Measurements from ENCODE around the gene CDRT15. TPM values are rescaled to one million over a fixed set of nuclear protein-coding genes. Genes with fewer than 3 reads are reported as not detected.
"Not testable (repeated sequence)": the region's sequence is repeated elsewhere in the genome, so short reads cannot be mapped to it uniquely, and the experiment has no call there.

Gene CDRT15
- total RNA-seq, 4 donors from 2014 or later = not detected

DNA sequence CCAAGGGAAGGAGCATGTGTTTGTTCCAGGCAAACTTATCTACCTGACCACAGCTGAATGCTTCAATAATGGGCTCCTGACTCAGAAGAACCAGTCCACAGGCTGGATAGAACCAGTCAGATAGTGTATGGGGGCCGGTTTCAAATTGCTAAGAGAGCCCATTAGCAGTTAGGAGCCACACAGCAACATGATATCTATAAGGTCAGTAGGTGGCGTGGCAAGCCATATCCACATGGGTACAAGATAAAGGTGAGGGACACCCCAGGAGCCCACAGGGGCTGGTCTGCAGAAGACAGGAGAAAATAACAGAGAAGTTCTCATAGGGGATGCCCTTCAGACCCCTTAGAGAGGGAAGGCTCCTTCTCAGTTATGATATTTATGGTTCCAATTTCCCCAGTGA lies 31.6 kb upstream of the CDRT15 start:
- Histone ChIP-seq H3K27me3 (peaks cover 0 to 20% (median 0%) of the 10 kb centered on the region in 4 donors), H3K27ac (no peak overlapping the region), H3K9me3 (no peaks in the 10 kb centered on the region), H3K4me1 (no peaks in the 10 kb centered on the region), H3K36me3 (no peaks in the 10 kb centered on the region), H3K4me3 (no peak overlapping the region)
- no peak for DNase-seq
- WGBS, 2 donors = 57 to 83% methylated on average over 2 of the region's 2 CpGs
- intact Hi-C loops (cut with DNase I) = no loop called here
- TF ChIP-seq POLR2A (IDR thresholded peaks at IDR 0.05) = no peak
- TF ChIP-seq, protein P1, sequence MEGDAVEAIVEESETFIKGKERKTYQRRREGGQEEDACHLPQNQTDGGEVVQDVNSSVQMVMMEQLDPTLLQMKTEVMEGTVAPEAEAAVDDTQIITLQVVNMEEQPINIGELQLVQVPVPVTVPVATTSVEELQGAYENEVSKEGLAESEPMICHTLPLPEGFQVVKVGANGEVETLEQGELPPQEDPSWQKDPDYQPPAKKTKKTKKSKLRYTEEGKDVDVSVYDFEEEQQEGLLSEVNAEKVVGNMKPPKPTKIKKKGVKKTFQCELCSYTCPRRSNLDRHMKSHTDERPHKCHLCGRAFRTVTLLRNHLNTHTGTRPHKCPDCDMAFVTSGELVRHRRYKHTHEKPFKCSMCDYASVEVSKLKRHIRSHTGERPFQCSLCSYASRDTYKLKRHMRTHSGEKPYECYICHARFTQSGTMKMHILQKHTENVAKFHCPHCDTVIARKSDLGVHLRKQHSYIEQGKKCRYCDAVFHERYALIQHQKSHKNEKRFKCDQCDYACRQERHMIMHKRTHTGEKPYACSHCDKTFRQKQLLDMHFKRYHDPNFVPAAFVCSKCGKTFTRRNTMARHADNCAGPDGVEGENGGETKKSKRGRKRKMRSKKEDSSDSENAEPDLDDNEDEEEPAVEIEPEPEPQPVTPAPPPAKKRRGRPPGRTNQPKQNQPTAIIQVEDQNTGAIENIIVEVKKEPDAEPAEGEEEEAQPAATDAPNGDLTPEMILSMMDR (IDR thresholded peaks at IDR 0.05) = no peak

DNA sequence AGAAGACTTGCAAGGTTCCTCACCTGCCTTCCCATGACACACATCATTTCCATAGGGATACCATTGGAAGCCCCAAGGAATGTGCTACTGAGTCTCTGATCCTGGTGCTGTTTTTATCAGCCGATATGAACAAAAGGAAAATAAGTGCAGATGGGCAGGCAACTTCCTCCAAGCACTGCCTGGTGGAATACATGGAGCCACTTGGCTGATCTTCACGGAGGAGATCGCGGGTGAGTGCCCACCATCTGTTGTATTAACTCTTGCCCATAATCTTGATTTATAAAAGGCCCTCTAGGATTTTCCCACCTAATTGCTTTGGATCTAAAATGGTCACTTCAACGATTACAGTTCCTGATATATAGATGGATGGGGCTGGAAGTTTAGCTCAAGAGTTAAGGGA lies 24.7 kb upstream of the CDRT15 start:
- no peak for DNase-seq
- WGBS, 2 donors = 86 to 91% methylated on average over 5 of the region's 5 CpGs
- Histone ChIP-seq H3K27me3 (peaks cover 0 to 3% (median 0%) of the 10 kb centered on the region in 4 donors), H3K9me3 (peaks cover 0 to 6% (median 0%) of the 10 kb centered on the region in 3 donors), H3K36me3 (no peaks in the 10 kb centered on the region), H3K4me1 (no peaks in the 10 kb centered on the region), H3K4me3 (no peak overlapping the region), H3K27ac (no peak overlapping the region)
- intact Hi-C loops (cut with DNase I) = no loop called here
- TF ChIP-seq, protein P1 (IDR thresholded peaks at IDR 0.05) = no peak
- TF ChIP-seq POLR2A (IDR thresholded peaks at IDR 0.05) = no peak

DNA sequence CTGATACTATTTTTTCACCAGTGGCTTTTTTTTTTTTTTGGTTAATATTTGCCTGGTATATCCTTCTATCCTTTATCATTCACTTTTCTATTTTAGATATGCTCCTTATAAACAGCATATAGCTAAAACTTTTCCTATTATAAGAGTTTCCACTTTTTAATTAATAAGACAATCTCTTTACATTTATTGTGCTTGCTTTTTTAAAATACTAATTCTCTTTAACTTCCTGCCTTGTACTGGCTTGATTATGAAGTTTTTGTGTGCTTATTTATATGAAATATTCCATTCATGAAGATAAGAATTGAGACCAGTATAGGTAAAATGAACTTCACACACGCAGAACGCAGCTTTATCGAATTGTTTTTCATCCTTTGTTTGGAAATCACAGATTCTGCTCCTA lies 9.0 kb upstream of the CDRT15 start:
- H3K4me1 ChIP-seq = no peaks in the 10 kb centered on the region
- 93 to 95% methylated on average over 3 of the region's 3 CpGs for WGBS, 2 donors

DNA sequence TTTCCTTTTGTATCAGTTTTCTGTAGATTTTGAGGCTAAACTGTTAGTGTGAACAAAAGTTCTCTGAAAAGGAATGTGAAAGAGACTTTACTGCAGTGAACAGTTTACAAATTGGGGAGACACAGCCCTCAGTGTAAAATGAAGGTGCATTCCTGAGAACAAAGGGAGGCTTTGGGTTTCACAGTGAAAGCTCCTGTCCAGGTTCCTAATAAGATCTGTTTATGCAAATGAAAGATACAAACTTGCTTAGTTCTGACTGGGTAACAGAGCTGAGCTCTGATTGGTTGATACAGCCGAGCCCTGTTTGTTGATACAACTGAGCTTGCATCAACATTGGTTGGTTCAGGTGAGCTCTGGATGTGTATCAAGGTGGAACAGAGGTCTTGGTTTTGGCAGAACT lies 8.3 kb upstream of the CDRT15 start:
- WGBS, 2 donors = 64 to 79% methylated on average over 1 of the region's 1 CpG
- Histone ChIP-seq H3K36me3 (no peaks in the 10 kb centered on the region), H3K27me3 (peaks cover 0 to 6% (median 0%) of the 10 kb centered on the region in 4 donors), H3K9me3 (no peaks in the 10 kb centered on the region), H3K4me3 (no peak overlapping the region), H3K27ac (no peak overlapping the region), H3K4me1 (no peaks in the 10 kb centered on the region)
- TF ChIP-seq, protein P1 (IDR thresholded peaks at IDR 0.05) = no peak
- no peak for TF ChIP-seq POLR2A (IDR thresholded peaks at IDR 0.05)
- intact Hi-C loops (cut with DNase I) = no loop called here
- DNase-seq = no peak

More for the DNA sequence above, 9.0 kb upstream of the CDRT15 start:
- H3K4me3 ChIP-seq = no peak overlapping the region
- no peak overlapping the region for H3K27ac ChIP-seq
- intact Hi-C loops (cut with DNase I) = no loop called here
- H3K9me3 ChIP-seq = no peaks in the 10 kb centered on the region
- no peak for DNase-seq
- peaks cover 0 to 6% (median 0%) of the 10 kb centered on the region in 4 donors for H3K27me3 ChIP-seq
- no peaks in the 10 kb centered on the region for H3K36me3 ChIP-seq
- no peak for TF ChIP-seq POLR2A (IDR thresholded peaks at IDR 0.05)
- TF ChIP-seq, protein P1 (IDR thresholded peaks at IDR 0.05) = no peak

DNA sequence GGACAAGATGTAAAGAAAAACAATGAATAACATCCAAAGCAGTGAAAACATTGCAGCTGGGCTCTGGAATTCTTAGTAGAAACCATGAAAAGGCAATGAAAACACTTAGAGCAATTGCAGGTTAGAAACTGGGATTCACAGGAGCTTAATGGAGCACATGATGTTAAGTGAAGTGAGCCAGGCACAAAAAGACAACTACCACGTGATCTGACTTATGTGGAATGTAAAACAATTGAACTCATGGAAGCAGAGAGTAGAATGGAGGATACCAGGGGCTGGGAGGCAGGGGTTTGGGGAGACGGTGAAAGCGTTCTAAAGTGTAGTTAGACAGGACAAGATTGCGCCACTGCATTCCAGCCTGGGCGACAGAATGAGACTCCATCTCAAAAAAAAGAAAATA lies 2.6 kb upstream of the CDRT15 start:
- DNase-seq; intact Hi-C loops (cut with DNase I); H3K27ac ChIP-seq; H3K4me3 ChIP-seq; H3K9me3 ChIP-seq; H3K27me3 ChIP-seq; H3K4me1 ChIP-seq; H3K36me3 ChIP-seq: not testable (repeated sequence)
- WGBS, 2 donors = 83% methylated on average over 1 of the region's 5 CpGs; no CpG with 5 or more reads in 1 of the 2 donors

DNA sequence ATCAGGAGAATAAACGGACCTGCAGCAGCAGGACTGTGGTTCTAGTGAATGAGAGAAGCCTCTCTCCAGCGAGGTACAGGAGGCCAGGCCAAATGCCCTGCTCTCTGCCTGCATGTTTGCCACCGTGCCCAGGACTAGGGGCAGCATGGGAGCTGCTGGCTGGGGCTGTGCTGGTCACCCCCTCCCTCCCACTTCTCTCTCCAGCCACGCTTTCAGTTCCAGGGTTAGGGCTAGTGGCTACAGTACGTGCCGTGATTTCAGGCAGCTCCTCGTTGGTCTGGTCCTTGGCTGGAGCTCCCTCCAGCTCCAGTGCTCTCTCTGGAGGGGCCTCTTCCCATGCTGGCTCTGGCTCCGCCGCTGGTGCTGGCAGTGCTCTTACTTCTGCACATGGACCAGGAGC lies 630 bp downstream of the CDRT15 start:
- DNase-seq; H3K4me1 ChIP-seq; H3K36me3 ChIP-seq; H3K4me3 ChIP-seq; intact Hi-C loops (cut with DNase I); H3K9me3 ChIP-seq; H3K27me3 ChIP-seq; H3K27ac ChIP-seq: not testable (repeated sequence)
- 90 to 100% methylated on average over 2 to 6 of the region's 9 CpGs for WGBS, 2 donors

DNA sequence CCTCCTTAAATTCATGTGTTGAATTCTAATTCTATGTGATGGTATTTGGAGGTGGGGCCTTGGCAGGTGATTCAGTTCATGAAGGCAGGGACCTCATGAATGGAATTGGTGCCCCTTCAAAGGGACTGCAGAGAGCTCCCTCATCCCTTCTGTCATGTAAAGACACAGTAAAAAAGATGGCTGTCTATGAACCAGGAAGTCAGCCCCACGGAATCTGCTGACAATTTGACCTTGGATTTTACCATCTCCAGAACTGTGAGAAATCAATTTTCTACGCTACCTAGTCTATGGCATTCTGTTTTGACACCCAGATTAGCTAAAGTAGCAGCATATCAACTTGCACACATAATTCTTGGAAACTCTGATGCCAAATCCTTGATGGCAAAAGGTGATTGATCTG lies 1.6 kb downstream of the CDRT15 start:
- H3K27ac ChIP-seq; H3K4me1 ChIP-seq; H3K27me3 ChIP-seq; DNase-seq; H3K36me3 ChIP-seq; H3K4me3 ChIP-seq; intact Hi-C loops (cut with DNase I); H3K9me3 ChIP-seq: not testable (repeated sequence)
- 83 to 88% methylated on average over 2 of the region's 2 CpGs for WGBS, 2 donors

DNA sequence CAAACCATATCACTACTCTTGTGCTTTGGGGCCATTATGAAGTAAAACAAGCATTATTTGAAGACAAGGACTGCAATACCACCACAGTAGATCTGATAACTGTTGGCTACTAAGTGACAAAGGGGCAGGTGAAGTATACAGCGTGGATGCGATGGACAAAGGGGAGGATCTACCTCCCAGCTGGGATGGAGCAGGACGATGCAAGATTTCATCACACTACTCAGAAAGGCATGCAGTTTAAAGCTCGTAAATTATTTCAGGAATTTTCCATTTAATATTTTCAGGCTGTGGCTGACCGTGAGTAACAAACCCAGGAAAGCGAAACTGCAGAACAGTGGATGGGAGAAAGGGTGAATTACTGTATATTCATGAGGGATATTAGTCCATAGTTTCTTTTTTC lies 5.5 kb downstream of the CDRT15 start:
- H3K4me3 ChIP-seq; H3K36me3 ChIP-seq; H3K27ac ChIP-seq; DNase-seq; H3K27me3 ChIP-seq; H3K9me3 ChIP-seq; H3K4me1 ChIP-seq; intact Hi-C loops (cut with DNase I): not testable (repeated sequence)
- WGBS, 2 donors = 83 to 90% methylated on average over 4 of the region's 6 CpGs

Measured in esophagus squamous epithelium (tissue), 5 donors.